ENCODE results near the gene CUL2. TPM values are rescaled to one million over a fixed set of nuclear protein-coding genes. Genes with fewer than 3 reads are reported as not detected.

CUL2 gene
- total RNA-seq, 6 experiments from 2014 or later, result 13.2 to 20.4 (median 15.9) TPM

- no peak overlapping the region for H3K4me3 ChIP-seq
- ATAC-seq (no peak), DNase-seq (no peak)
These were observed 10.9 kb downstream of the CUL2 start for GRCh38 chr10:35079265-35079664.

GRCh38 chr10:35075228-35075627, 14.9 kb downstream of the CUL2 start:
- no peaks in the 10 kb centered on the region for H3K27me3 ChIP-seq
- peaks cover 0 to 3% (median under 1%) of the 10 kb centered on the region in 4 donors for H3K36me3 ChIP-seq
- no peaks in the 10 kb centered on the region for H3K4me1 ChIP-seq
- H3K4me3 ChIP-seq, result no peak overlapping the region
- H3K9me3 ChIP-seq, result no peaks in the 10 kb centered on the region
- ATAC-seq (no peak), DNase-seq (no peak)
- intact Hi-C loops (cut with DNase I), result no loop called here
- TF ChIP-seq POLR2A (IDR thresholded peaks at IDR 0.05) (no peak), CTCF (IDR thresholded peaks at IDR 0.05) (no peak)
- WGBS (ENCODE audit: insufficient coverage, low coverage, low lambda C conversion rate, missing lambda C conversion rate), result 92% methylated on average over 3 of the region's 3 CpGs
- no peak overlapping the region for H3K27ac ChIP-seq

More at GRCh38 chr10:35079265-35079664, 10.9 kb downstream of the CUL2 start:
- WGBS (ENCODE audit: insufficient coverage, low coverage, low lambda C conversion rate, missing lambda C conversion rate), result 87% methylated on average over 3 of the region's 4 CpGs
- TF ChIP-seq POLR2A (IDR thresholded peaks at IDR 0.05), result no peak
- TF ChIP-seq CTCF (IDR thresholded peaks at IDR 0.05), result no peak
- Histone ChIP-seq H3K4me1 (no peaks in the 10 kb centered on the region), H3K27ac (no peak overlapping the region), H3K36me3 (no peaks in the 10 kb centered on the region), H3K9me3 (no peaks in the 10 kb centered on the region), H3K27me3 (no peaks in the 10 kb centered on the region)
- intact Hi-C loops (cut with DNase I), result no loop called here

- ATAC-seq (no peak), DNase-seq (no peak)
- H3K9me3 ChIP-seq, result no peaks in the 10 kb centered on the region
- TF ChIP-seq POLR2A (IDR thresholded peaks at IDR 0.05) (no peak), CTCF (IDR thresholded peaks at IDR 0.05) (no peak)
- 94% methylated on average over 4 of the region's 4 CpGs for WGBS (ENCODE audit: insufficient coverage, low coverage, low lambda C conversion rate, missing lambda C conversion rate)
- H3K4me1 ChIP-seq, result no peaks in the 10 kb centered on the region
- H3K4me3 ChIP-seq, result no peak overlapping the region
- intact Hi-C loops (cut with DNase I), result no loop called here
- H3K27ac ChIP-seq, result no peak overlapping the region
- H3K36me3 ChIP-seq, result peaks cover 0 to 6% (median 3%) of the 10 kb centered on the region in 4 donors
- no peaks in the 10 kb centered on the region for H3K27me3 ChIP-seq
These were observed 15.9 kb downstream of the CUL2 start for GRCh38 chr10:35074266-35074665.

GRCh38 chr10:35070521-35070920, 19.6 kb downstream of the CUL2 start:
- no peaks in the 10 kb centered on the region for H3K27me3 ChIP-seq
- DNase-seq (no peak), ATAC-seq (no peak)
- no peak for TF ChIP-seq POLR2A (IDR thresholded peaks at IDR 0.05)
- TF ChIP-seq CTCF (IDR thresholded peaks at IDR 0.05), result no peak
- no peak overlapping the region for H3K4me3 ChIP-seq
- 94% methylated on average over 3 of the region's 3 CpGs for WGBS (ENCODE audit: insufficient coverage, low coverage, low lambda C conversion rate, missing lambda C conversion rate)
- no peaks in the 10 kb centered on the region for H3K9me3 ChIP-seq
- peaks cover 0 to 18% (median 4%) of the 10 kb centered on the region in 4 donors for H3K36me3 ChIP-seq
- intact Hi-C loops (cut with DNase I), result no loop called here
- H3K27ac ChIP-seq, result no peak overlapping the region
- no peaks in the 10 kb centered on the region for H3K4me1 ChIP-seq

Data from right lobe of liver (tissue), 6 donors.